HK-2 (cell line): Measurements from ENCODE around the gene C4BPA.

Experiments used
- DNase-seq: peaks from one replicate; pipeline ENCODE4 v3.0.0-alpha.2; 2018; ENCODE audit not compliant: unreplicated experiment

C4BPA gene

DNA sequence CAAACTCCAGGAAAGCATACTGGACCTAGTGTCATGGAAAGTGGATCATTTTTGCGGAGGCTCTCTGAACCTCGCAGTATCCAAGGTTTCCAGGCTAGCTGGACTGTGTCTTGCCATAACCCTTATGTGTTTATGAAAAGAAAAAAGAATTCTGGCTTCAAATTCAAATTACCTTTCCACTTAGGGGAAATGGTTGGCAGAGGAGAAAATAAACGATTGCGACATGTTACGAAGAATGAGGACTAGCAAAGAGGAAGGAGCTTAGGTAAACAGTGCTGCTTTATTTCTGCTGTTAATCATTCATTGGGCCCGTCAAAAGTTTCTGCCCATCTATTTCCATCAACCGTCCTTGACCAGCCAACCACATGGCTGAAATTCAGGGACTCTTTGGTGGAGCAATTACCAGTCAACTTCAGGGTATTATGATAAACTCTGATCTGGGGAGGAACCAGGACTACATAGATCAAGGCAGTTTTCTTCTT is at the start of gene C4BPA:
TSS of gene C4BPA (plus strand) at position 342 of the 482 bp plus-strand sequence. CDS start 8,793 bp downstream, outside the sequence.
- no peak for DNase-seq

DNA sequence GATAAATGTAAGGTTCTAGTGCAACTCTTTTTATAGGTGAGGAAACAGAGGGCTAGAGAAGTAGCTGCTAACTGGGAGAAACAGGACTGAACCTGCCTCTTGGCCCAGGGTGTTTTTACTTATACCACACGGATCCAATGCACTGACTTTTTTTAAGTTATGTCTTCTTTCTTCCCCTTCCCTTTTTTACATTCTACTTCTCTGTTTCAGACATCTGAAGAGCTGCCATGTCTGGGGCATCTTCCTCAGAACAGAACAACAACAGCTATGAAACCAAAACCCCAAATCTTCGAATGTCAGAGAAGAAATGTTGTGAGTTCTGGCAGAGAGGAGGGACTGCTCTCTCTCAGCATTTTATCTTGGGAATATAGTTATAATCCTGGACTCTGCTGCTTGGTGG is 49.5 kb upstream of the C4BPA start:
- DNase-seq: no peak

DNA sequence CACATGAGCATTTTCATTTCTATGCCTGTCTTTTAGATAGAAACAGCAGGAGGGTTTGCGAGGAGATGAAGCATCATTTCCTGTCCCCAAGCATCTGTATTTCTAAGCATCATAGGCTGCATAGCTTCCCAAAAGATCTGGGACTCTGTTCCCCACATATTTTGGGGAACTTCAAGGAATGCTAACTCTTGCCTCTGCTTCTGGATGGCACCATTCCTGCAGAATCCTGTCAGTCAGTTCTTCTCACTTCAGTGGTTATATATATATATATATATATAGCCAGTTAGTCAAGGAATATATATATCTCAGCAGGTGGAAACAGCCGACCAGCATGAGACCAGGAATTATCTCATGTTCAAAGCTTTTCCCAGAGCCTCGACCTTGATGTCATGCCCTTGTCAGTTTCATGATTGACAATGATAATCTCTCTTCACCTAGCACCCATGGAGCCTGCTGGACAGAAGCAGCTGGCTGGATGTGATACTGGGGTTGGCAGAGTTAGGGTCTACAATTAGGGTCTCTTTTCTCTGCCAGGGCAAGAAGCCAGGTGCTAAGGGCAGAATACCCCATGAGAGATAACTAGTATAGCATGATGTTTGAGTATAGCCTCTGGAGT is 48.5 kb upstream of the C4BPA start:
- DNase-seq: no peak

DNA sequence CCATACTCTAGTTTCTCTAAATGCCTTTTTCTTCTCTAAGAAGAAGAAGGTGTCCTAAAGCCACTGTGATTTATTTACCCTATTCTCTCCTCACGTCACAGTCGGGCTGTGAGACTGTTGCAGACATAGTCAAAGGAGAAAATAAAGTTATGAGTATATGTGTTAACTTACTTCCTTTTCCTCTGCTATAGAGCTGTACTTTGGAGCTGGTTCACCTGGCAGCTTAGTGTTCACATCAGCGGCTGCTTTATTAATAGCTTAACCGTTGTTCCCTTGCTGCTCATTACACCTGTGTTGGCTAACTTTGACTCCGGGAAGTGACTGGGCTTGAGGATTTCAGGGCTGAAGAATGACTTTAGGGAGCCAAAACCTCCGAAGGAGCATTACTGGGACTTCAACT is 47.4 kb upstream of the C4BPA start:
- no peak for DNase-seq

DNA sequence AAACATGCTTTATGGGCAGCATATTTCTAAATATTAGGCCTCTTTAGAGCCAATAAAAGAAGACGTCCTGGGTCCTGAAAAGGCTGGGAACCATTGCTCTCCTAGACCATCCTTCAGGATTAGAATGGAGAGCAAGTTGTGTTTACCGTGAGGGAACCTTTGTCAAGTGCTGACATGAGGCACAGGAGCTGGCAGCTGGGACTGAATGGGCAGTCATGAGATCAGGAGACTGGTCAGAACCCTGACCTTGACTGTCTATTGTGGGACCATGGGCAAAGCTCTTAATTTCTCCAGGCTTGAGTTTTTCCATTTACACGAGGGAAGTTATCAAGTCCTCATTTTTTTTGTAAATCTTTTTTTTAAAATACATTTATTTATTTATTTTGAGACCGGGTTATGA is 45.8 kb upstream of the C4BPA start:
- DNase-seq: no peak

DNA sequence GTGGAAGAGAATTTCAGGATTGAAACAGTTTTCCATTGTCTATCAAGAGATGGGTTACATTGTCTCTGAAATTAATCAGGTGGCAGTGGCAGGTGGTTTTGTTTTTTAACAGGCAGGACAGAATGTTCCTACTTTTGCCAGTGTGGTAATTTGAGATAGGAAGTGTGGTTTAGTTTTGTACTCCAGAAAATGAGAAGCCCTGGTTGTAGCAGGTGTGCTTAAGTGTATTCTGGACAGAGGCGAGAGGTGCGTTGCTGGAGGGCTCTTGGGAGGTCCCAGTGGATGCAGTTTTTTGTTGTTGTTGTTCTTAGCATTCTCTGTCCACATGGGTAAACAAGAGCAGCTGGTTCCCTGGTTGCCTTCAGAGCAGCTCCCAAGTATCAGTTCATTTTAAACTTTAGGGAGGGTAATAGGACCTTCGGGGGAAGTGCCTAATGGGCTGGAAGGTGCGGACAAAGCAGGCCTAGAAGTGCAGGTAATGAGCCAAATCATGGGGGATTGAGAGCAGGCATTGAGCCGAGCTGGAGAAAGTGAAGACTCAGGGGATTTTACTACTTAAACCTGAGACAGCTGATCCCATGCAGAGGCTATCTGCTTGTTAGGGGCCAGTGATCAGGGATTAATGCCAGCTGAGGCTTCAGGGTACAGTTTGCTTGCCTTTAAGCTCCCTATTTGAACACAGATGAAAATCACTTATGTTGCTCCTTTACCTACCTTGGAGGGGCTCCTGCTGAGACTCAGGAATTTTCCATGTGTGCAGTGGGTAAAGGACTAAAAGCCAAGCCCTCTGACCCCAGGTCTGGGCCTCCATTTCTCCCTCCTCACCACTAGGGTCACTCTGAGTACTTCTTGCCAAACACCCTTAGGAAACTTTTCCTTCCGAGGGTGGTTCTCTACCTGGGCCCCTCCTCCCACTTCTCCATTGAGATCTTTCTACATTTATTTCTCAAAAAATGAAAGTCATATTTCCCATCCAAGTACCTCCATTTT is 44.9 kb upstream of the C4BPA start:
- no peak for DNase-seq

DNA sequence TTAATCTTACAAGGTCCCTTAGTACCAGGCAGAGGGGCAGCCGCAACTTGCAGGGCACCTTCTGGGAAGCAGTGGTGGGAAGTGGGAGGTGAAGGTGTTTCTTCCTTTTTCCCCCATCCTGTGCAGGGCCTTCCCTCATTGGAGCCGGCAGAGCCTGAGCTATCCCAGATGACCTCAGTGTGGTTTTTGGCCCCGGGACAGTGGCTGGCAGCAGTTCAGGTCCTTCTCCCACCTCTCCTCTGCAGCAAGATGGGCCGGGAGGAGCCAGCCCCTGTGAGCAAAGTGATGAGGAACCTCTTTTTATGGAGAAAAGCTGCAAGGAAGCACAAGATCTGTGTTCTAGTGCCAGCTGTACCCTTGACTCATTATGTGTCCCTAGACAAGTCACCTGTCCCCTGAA is 44.2 kb upstream of the C4BPA start:
- no peak for DNase-seq

DNA sequence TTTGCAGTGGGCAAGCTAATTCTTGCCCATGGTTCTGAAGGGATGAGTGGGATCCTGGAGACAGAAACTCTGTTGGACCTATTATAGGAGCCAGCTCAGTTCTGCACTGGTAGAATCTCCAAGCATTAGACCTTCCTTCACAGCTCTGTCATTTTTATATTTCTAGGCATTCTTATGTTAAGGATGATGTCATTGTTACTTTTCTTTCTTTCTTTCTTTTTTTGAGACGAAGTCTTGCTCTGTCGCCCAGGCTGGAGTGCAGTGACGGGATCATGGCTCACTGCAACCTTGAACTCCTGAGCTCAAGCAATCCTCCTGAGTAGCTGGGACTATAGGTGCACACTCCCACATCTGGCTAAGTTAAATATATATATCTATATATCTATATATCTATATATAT is 43.4 kb upstream of the C4BPA start:
- no peak for DNase-seq

DNA sequence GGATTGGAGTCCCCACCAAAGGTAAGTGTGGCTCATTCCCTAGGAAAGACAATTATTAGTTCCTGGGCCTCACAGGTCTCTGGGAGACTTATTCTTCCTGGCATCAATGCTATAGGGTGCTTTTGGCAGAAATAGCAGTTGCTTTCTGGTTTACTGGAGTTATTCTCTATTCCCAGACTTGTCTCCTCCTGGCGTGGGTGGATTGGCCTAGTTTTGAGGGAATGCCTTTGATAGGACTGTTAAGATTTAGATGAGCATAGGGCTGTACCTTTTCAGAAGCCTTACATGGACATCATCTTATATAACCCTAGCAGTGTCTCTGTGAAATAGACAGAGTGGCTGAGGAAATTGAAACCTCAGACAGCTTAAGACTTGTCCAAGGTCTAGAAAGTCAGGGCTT is 42.0 kb upstream of the C4BPA start:
- DNase-seq: no peak

DNA sequence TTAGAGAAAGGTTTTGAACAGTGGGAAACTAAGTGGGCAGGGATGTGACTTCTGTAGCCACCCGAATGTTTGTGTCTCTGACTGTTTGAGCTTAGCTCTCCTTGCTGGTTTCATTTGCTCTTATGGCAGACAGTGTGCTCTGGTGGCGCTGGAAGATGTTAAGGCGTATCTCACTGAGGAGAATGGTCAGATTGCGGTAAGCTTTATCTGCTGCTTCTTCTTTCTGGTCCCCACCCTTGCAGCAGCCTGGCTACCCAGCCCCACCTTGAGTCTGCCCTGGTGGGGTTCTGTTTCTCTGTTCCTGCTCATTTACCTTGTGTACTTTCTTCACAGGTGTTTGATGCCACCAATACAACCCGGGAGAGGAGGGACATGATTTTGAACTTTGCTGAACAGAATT is 41.0 kb upstream of the C4BPA start:
- DNase-seq: no peak

DNA sequence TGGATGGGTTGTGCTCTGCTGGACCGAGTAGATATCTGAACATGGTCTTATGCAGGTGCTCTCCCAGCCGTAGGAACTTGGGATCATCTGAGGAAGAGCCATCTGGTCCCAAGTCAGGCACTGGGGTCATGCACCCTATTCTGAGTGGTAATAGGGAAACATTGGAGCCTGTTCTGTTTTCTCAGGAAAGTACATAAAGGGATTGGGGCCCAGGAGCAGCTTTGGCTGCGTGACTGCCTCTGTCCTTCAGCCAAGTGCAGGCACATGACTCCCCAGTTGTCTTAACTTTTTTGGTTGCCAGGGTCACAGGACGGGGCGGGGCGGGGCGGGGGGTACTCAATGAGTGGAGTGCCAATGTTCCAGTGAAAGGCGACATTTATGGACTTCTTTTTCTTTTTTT is 39.5 kb upstream of the C4BPA start:
- no peak for DNase-seq

DNA sequence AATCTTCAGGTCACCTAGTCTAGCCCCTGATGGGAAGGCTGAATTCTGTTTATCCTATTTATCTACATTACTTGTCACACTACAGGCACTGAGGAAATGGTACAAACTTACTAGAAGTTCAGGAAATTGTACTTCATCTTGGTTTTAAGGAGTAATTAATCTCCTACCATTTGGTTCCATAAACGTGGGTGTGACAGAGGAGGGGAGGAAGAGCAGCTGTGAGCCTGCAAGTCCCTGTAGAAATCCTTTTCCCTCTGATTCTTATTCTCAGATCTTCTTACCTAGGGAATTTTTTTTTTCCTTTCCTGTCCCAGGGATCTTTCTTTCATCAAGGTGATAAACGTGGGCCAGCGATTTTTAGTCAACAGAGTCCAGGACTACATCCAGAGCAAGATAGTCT is 36.8 kb upstream of the C4BPA start:
- DNase-seq: no peak

DNA sequence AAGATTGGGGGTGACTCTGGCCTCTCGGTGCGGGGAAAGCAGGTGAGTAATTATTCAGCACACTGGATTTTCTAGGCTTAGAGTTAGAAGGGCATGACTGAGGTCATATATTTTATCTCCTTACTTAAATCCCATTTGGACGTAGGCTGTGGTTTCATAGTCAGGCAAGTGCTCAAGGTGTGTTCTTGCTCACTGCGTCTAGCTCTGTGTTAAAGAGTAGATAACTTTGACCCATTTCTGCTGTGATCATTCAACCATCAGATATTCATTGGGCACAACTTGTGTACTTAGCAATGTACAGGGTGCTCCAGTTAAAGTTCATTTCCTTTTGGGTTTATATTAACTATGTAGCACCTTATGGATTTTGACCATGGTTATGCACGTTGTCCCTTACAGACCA is 36.4 kb upstream of the C4BPA start:
- DNase-seq: no peak

DNA sequence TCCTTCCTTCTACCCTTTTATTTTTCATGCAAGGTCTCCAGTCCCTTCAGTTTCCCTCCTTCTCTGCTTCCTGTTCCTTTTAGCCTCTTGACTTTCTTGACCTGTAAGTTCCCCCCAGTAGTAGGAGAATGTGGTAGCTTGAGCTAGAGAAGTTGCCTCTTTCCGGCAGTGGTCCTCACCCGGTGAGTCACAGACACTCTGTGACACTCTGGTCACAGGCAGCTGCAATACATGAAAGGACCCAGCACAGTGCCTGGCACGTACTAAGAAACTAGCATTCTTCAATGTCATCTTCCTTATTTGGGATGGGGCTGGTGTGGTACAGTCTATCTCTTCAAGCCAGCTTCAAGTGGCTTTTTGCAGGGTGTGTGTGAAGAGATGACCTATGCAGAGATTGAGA is 35.0 kb upstream of the C4BPA start:
- no peak for DNase-seq

DNA sequence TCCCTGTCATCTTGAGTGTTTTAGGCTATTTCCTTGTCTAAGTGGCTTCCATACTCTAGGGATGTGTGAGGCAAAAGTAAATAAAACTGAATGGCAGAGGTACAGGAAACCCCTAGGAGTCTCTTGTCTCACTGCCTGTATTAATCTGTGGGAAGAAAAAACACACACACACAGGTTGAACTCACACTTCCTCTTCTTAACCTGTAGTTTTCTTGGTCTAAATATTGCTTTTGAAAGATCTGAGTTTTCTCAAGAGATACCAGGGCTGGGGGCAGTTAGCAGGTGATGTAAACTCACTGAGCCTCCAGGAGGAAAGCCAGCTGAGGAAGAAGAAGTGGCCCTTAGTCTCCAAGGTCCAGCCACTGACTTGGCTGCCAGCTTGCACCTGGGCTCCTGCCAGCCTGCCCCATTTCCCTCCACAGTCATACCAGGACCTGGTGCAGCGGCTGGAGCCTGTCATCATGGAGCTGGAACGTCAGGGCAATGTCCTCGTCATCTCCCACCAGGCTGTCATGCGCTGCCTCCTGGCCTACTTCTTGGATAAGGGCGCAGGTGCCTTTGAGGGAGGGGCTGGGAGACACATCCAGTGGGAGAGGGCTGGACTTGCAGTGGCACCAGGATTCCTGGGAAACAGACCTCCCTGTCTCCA is 34.1 kb upstream of the C4BPA start:
- DNase-seq: no peak

DNA sequence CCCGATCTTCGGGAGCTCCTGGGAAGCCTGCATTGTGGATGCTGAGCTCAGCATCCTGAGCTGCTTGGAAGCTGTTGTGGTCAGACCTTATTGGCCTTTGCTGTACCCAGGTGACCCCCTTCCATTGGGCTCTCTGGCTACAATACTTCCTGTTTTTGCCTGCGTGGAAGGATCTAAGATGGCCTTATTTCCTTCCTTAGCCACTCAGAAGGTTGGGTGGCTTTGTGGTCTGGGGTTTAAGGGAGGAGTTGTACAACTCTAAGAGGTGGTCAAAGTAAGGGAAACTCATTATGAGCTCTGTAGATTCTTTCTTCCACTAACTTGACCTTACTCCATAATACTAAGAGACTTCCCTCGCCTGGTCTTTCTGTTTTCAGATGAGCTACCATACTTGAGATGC is 33.2 kb upstream of the C4BPA start:
- DNase-seq: no peak

DNA sequence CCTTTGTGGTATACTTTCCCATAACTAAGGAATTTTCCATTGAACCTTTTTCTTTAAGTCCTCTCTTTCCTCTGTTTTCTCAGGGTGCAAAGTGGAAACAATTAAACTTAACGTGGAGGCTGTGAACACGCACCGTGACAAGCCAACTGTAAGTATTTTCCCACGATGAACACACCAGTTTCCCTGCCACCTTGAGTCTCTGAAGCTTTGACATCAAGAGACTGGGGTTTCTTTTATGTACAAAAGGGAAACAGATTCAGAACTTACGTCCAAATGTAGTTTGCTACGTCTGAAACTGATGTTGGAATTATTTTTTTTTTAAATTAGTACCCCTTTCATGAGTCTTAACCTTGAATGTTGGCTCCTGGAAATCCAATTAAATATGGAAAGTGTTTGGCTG is 32.6 kb upstream of the C4BPA start:
- no peak for DNase-seq

DNA sequence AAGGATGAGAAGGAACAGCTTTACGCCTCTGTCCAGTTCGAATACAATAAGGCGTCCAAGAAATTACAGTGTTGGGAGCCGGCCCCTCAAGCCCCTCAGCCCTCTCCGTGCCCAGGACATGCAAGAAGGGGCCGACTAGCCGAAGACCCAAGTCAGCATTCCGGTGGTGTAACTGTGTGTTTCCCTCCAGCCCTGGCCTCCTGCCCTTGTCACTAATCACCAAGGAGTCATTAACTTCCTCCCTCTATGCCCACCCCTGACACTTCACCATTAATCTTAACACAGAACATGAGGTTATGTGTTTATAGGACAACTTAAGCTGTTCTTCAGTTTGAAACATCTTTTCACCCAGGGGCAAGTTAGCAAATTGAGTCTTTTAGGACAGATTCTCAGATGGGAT is 31.8 kb upstream of the C4BPA start:
- DNase-seq: no peak

DNA sequence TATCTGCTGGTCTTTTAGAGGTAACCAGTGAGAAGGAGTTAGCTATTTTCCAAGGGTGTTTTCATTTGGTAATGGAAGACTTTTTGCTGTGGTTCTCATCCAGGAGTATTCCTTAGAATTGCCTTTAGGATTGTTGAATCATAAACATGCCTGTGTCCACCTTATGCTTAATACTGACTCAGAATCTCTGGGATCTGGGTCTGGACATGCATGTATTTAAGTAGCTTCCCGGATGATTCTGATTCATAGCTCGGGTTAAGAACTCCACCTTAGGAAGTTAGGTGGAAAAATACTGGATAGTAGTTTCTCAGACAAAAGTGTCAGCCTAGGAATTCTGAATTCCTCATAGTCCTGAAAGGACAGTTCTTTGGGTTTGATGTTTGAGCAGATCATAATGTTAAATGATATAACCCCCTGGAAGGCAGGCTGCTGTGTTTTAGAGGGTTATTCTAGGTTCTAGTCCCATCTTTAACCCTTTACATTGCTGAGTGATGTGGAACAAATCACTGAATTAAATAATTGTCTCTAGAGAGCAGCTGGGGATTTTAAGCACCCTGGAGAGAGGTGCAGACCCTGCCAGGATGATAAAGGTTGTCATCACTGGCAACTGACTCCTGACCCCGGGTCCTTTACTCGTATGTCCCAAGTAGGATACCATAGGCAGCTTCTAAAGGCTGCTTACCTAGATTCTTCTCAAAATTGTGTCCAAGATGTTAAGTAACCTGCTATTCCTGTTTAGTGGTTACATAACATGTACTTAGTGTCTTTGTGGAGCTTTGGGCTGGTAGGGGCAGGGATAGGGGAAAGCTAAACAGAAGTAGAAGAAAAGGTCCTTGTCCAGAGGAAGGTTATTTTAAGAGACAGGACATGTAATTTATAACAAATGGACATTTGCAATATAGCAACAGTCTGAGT is 29.9 kb upstream of the C4BPA start:
- DNase-seq: no peak

DNA sequence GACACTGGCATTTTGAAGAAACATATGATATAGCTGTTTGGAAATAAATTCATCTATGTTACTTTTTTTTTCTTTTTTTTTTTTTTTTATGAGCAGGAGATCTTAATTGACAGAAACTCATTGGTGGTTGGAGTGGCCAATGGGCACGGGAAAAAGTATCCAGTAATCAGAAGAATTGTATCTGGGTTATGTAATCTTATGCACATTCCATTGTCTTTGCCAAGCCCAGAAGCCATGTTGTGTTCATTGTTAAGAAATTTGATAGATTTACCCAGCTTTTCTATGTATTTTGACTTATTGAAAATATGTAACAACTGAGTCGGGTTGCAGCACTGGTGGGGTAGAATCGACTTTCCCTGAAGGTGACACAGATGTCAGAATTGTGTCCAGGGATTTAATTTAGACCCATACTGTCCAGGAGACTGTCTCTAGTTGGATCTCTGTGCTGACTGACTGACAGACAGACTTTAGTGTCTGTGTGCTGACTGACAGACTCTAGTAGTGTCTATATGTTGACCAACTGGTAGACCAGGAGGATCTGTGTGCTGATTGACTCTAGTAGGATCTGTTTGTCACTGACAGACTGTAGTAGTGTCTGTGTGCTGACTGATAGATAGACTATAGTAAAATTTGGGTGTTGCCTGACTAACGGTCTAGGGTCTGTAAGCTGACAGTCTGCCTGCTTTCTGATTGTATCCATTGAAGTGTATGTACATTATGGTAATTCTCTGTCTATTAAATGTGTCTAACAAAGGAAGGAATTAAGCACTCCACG is 27.7 kb upstream of the C4BPA start:
- DNase-seq: no peak

DNA sequence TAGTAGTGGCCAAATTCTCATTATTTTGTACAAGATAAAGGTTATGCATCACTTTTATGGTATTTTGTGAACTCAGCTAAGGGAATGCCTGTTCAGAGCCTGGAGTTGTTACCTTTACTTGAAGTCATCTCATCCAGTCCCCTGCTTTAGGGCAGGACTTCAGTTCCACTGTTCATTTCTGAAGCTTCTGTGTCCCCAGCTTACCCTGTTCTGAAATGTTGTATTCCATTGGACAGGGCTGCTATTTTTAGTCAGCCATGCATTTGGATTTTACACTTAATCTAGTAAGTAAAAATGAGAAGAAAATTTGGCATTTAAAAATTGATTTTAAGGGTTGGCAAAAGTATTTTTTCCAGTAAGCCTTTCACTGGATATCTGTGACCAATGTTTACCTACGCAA is 27.0 kb upstream of the C4BPA start:
- no peak for DNase-seq
